Gastrocnemius medialis (tissue), 4 donors: Measurements from ENCODE around the gene CXXC5. TPM values are rescaled to one million over a fixed set of nuclear protein-coding genes. Genes with fewer than 3 reads are reported as not detected.

Experiments
- ATAC-seq, 2 donors: fragments of 150-250 bp; one replicate each; pipeline ENCODE4 v1.9.1; 2016
- DNase-seq, 2 donors: peaks; one replicate each; pipeline ENCODE4 v3.0.0-alpha.2; 2019
- H3K27ac ChIP-seq, 4 donors: fragments of 200-600 bp; sonication (generic); 1 replicate in 1 of 4; 2 replicates in 3 of 4; pipeline ENCODE4 v1.5.1; 2016 to 2018; ENCODE audit warnings: mild to moderate bottlenecking in 2 of 4, moderate library complexity in 1 of 4
- H3K27me3 ChIP-seq, 3 donors: fragments of 200-600 bp; sonication (generic) in 2 of 3; 1 replicate in 1 of 3; 2 replicates in 2 of 3; pipeline versions ENCODE4 v1.5.1 to v1.6.0; 2016 to 2019; ENCODE audit warnings: mild to moderate bottlenecking in 1 of 3, moderate library complexity in 1 of 3
- H3K36me3 ChIP-seq, 2 donors: fragments of 200-600 bp; sonication (generic) in 1 of 2; one replicate each; pipeline ENCODE4 v1.5.1; 2017 to 2018
- H3K4me1 ChIP-seq, 2 donors: fragments of 200-600 bp; sonication (generic) in 1 of 2; one replicate each; pipeline ENCODE4 v1.5.1; 2016 to 2017; ENCODE audit warnings: mild to moderate bottlenecking in 2 of 2
- H3K4me3 ChIP-seq, 4 donors: fragments of 200-600 bp; sonication (generic) in 3 of 4; 1 replicate in 1 of 4; 2 replicates in 3 of 4; pipeline ENCODE4 v1.5.1; 2016 to 2019; ENCODE audit warnings: mild to moderate bottlenecking in 2 of 4
- H3K9me3 ChIP-seq, 3 donors: fragments of 200-600 bp; sonication (generic) in 2 of 3; 1 replicate in 1 of 3; 2 replicates in 2 of 3; pipeline ENCODE4 v1.5.1; 2016 to 2019
- POLR2A ChIP-seq, 2 donors: fragments of 450-650 bp; IDR thresholded peaks; one replicate each; pipeline ENCODE4 v1.6.1; 2017; ENCODE audit warnings: antibody characterized with exemption in 2 of 2, mild to moderate bottlenecking in 2 of 2, moderate library complexity in 2 of 2
- in situ Hi-C, 4 donors: fragments of 200-750 bp; cut with MboI; loops; one replicate each; pipeline versions ENCODE4 v1.15.0 to v1.8.0; 2017; ENCODE audit warnings: low sequenced_read_pairs in 4 of 4
- intact Hi-C: fragments of 100-400 bp; cut with DNase I; formaldehyde crosslinking; loops from one replicate; pipeline ENCODE4 v1.15.1; 2023; ENCODE audit warnings: low total_unique reads
- total RNA-seq, 4 donors: library from RNA; depleted of rRNA; stranded (reverse); fragments of >200 nt; gene quantifications; one replicate each; pipeline versions ENCODE4 v1.1.0 to v1.2.3, GENCODE V29; 2016
- TF ChIP-seq, protein P1 (sequence below), 5 experiments: fragments of 450-650 bp in 3 of 5; fragments of 200-600 bp in 2 of 5; sonication (generic) in 2 of 5; IDR thresholded peaks in 4 of 5; conservative IDR thresholded peaks in 1 of 5; 1 replicate in 4 of 5; 2 replicates in 1 of 5; pipeline ENCODE4 v1.5.1; 2016 to 2019; ENCODE audit warnings: antibody characterized with exemption in 5 of 5, mild to moderate bottlenecking in 3 of 5, moderate library complexity in 3 of 5

CXXC5 gene
- total RNA-seq, 4 donors from 2014 or later, result 38.5 to 83.8 (median 60.9) TPM

GRCh38 chr5:139705655-139706587 is 57.8 kb downstream of the CXXC5 start:
- in situ Hi-C loops, result loop anchor here in 2 of 4 donors (5.0 to 10.0 kb wide), 2 partner anchors 56 to 59 kb away; no protein-coding TSS in a partner anchor

GRCh38 chr5:139707445-139708003 is 59.4 kb downstream of the CXXC5 start:
- Histone ChIP-seq H3K27me3 (peaks cover 0 to 17% (median 4%) of the 10 kb centered on the region in 3 donors), H3K36me3 (no peaks in the 10 kb centered on the region), H3K4me3 (no peak overlapping the region), H3K27ac (no peak overlapping the region), H3K4me1 (peaks cover 8 to 25% of the 10 kb centered on the region in 2 donors), H3K9me3 (no peaks in the 10 kb centered on the region)
- intact Hi-C loops, result no loop called here
- in situ Hi-C loops, result loop anchor here in 2 of 4 donors (5.0 to 10.0 kb wide), 2 partner anchors 55 to 57 kb away; no protein-coding TSS in a partner anchor
- TF ChIP-seq POLR2A (IDR thresholded peaks at IDR 0.05), result no peak
- TF ChIP-seq, protein P1, sequence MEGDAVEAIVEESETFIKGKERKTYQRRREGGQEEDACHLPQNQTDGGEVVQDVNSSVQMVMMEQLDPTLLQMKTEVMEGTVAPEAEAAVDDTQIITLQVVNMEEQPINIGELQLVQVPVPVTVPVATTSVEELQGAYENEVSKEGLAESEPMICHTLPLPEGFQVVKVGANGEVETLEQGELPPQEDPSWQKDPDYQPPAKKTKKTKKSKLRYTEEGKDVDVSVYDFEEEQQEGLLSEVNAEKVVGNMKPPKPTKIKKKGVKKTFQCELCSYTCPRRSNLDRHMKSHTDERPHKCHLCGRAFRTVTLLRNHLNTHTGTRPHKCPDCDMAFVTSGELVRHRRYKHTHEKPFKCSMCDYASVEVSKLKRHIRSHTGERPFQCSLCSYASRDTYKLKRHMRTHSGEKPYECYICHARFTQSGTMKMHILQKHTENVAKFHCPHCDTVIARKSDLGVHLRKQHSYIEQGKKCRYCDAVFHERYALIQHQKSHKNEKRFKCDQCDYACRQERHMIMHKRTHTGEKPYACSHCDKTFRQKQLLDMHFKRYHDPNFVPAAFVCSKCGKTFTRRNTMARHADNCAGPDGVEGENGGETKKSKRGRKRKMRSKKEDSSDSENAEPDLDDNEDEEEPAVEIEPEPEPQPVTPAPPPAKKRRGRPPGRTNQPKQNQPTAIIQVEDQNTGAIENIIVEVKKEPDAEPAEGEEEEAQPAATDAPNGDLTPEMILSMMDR (IDR thresholded peaks at IDR 0.05 in 4 of 5, conservative IDR thresholded peaks at IDR 0.05 in 1 of 5), result no peak
- ATAC-seq (no peak), DNase-seq (no peak)

More at GRCh38 chr5:139705655-139706587, 57.8 kb downstream of the CXXC5 start:
- Histone ChIP-seq H3K4me3 (no peak overlapping the region), H3K9me3 (no peaks in the 10 kb centered on the region), H3K27ac (no peak overlapping the region), H3K27me3 (peaks cover 0 to 17% (median 4%) of the 10 kb centered on the region in 3 donors), H3K4me1 (peaks cover 8 to 23% of the 10 kb centered on the region in 2 donors), H3K36me3 (no peaks in the 10 kb centered on the region)
- no peak for ATAC-seq
- intact Hi-C loops, result no loop called here
- no peak for TF ChIP-seq POLR2A (IDR thresholded peaks at IDR 0.05)
- TF ChIP-seq, protein P1 (IDR thresholded peaks at IDR 0.05 in 4 of 5, conservative IDR thresholded peaks at IDR 0.05 in 1 of 5), result no peak
- DNase-seq, result no peak

DNA sequence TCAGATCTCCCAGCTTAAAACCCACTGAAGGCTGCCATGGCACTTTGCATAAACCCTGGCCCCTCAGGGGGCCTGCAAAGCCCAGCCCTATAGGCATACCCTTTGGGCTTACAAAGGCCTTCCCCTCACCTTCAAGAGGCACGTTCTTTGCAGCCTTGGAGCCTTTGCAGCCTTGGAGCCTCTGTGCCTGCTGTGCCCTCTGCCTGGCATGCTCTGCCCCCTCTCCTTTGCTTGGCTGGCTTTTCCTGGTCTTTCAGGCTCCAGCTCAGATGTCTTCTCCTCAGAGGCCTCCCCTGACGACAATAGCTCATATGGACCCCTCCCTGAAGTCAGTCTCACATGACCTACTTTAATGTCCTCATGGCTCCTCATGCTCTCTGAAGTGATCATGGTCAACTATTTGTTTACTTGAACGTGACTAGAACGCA is 60.3 kb downstream of the CXXC5 start:
- Histone ChIP-seq H3K27ac (peak overlapping the region in 3 of 4 donors; percentile 49 to 65 (median 53)), H3K4me1 (peaks cover 8 to 25% of the 10 kb centered on the region in 2 donors), H3K36me3 (no peaks in the 10 kb centered on the region), H3K27me3 (peaks cover 0 to 17% (median 4%) of the 10 kb centered on the region in 3 donors), H3K4me3 (no peak overlapping the region), H3K9me3 (no peaks in the 10 kb centered on the region)
- peak in 1 of 2 donors; percentile 5 for ATAC-seq
- intact Hi-C loops, result no loop called here
- TF ChIP-seq POLR2A (IDR thresholded peaks at IDR 0.05), result no peak
- TF ChIP-seq, protein P1 (IDR thresholded peaks at IDR 0.05 in 4 of 5, conservative IDR thresholded peaks at IDR 0.05 in 1 of 5), result no peak
- in situ Hi-C loops, result loop anchor here in 2 of 4 donors (5.0 to 10.0 kb wide), 2 partner anchors 54 to 56 kb away; no protein-coding TSS in a partner anchor
- DNase-seq, result no peak

GRCh38 chr5:139708877-139709581 is 60.9 kb downstream of the CXXC5 start:
- intact Hi-C loops, result no loop called here
- Histone ChIP-seq H3K4me3 (peak overlapping the region; percentile 38 to 60 (median 50)), H3K27ac (peak overlapping the region; percentile 44 to 65 (median 54)), H3K27me3 (peaks cover 0 to 17% (median 4%) of the 10 kb centered on the region in 3 donors), H3K36me3 (no peaks in the 10 kb centered on the region), H3K9me3 (no peaks in the 10 kb centered on the region), H3K4me1 (peaks cover 8 to 25% of the 10 kb centered on the region in 2 donors)
- no peak for DNase-seq
- TF ChIP-seq, protein P1 (IDR thresholded peaks at IDR 0.05 in 4 of 5, conservative IDR thresholded peaks at IDR 0.05 in 1 of 5), result no peak
- TF ChIP-seq POLR2A (IDR thresholded peaks at IDR 0.05), result peak in 1 of 2 donors; percentile 14
- ATAC-seq, result peak; percentile 27 to 35
- in situ Hi-C loops, result loop anchor here in 2 of 4 donors (5.0 to 10.0 kb wide), 2 partner anchors 53 to 56 kb away; no protein-coding TSS in a partner anchor
